ENCODE results near the gene CORO7.
A peak's percentile ranks its signal among the peaks of the same experiment; 100 is the strongest.

CORO7 gene

GRCh38 chr16:4383591-4384444, 32.6 kb downstream of the CORO7 start:
- no peak for DNase-seq

GRCh38 chr16:4382795-4383357, 33.5 kb downstream of the CORO7 start:
- no peak for DNase-seq

GRCh38 chr16:4381935-4382794, 34.2 kb downstream of the CORO7 start:
- DNase-seq: no peak

GRCh38 chr16:4381072-4381934, 35.1 kb downstream of the CORO7 start:
- no peak for DNase-seq

GRCh38 chr16:4380119-4381063, 36.0 kb downstream of the CORO7 start:
- DNase-seq: no peak

- no peak for DNase-seq
These were observed 37.3 kb downstream of the CORO7 start for GRCh38 chr16:4378999-4379690.

- DNase-seq: no peak
These were observed 38.2 kb downstream of the CORO7 start for GRCh38 chr16:4378161-4378666.

- DNase-seq: no peak
These were observed 38.7 kb downstream of the CORO7 start for GRCh38 chr16:4377573-4378154.

GRCh38 chr16:4376893-4377572, 39.4 kb downstream of the CORO7 start:
- DNase-seq: no peak

- DNase-seq: no peak
These were observed 40.1 kb downstream of the CORO7 start for GRCh38 chr16:4376126-4376892.

GRCh38 chr16:4375717-4376116, 40.7 kb downstream of the CORO7 start:
- DNase-seq: no peak

DNA sequence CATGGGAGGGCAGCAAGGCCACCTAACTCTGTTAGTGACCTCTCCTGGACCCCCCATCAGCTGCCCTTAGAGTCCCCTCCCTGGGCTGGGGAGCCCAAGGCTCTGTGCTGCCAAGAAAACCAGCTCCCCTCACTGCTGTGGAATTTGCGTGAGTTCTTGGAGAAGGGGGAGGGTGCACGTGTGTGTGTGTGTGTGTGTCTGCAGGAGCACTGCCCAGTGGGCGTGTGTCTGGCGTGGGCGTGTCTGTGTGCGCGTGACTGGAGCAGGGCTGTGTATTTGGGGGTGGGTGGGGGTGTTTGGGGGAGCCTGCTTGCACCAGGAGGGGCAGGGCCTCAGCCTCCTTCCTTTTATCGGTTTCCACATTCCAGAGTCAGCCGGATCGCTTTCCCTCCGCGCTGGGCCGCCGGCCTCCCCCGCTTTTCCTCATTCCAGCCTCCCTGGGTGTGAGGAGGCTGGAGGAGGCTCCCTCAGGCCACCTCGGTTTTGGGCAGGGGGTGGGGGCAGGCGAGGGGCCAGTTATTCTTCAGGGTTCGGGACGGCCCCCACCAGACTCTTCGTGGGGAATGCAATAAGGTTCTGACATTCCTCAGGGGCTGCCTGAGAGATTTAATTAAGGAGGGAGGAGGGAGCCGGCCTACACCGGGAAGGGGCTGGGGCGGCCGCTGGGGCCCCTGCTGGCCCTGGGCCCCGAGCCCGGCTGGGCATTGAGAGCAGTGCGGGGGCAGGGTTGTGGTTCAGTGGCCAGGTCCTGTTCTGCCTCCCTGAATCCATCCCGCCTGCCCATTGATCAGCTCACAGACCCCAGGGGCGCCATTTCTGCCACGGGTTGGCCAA, 42.3 kb downstream of the CORO7 start:
- no peak for DNase-seq

DNA sequence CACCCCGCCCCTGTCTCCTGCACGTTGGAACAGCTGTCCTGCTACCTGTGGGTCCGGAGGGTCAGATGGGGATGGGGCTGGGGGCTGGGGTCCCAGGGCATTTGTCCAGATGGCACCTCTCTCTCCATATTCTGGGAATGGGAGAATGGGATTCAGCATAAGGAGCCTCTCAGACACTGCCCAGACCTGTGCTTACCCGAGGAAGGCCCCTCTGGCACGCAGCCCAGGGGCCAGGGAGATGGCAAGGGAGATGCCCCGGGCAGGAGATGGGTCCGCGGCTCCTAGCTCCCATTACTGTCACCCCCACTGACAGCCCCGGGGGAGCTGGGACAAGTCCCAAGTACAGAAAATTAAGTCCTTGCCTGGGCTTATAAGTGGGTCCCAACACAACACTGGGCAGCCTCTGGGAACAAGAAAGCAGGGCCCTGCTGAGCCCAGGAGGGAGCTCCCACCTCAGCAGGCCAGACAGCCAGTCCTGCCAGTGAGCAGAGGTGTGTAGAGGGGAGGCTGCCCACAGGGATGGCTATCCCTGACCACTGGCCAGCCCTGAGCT, 43.0 kb downstream of the CORO7 start:
- no peak for DNase-seq

GRCh38 chr16:4372578-4373355, 43.6 kb downstream of the CORO7 start:
- no peak for DNase-seq

DNA sequence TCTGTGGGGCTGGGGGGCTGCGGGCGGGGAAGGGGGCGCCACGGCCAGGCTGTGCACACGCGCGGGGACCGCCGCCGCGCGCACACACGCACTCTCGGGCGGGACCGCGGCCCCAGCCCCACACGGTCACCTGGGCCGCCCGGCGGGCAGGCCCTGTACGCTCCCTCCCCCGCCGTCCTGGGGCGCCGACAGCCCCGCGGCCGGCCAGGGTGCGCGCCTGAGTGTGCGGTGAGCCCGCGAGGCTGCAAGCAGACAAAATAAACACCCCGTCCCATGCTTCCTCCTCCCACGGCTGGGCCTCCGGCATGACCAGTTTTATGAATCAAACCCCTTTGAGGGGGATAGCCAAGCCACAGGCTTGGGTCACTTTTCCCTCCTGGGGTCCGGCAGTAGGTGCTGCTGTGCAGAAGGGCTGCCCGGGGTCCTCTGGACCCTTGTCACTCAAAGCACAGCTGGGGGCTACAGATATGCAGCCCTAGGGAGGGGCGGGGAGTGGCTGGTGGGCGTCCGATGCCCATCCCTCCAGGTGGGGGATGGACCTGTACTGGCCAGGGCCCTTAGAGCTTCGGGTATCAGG, 44.3 kb downstream of the CORO7 start:
- DNase-seq: peak in 1 of 2 donors; percentile 16

GRCh38 chr16:4371357-4372000, 44.9 kb downstream of the CORO7 start, which contains the start of gene VASN:
Gene VASN (plus strand): TSS chr16:4371848. CDS start chr16:4380878, 9,030 bp downstream.
- DNase-seq: peak; percentile 61 to 76

Data from stimulated activated CD4-positive, alpha-beta T cell treated with anti-CD3 and anti-CD28 coated beads, Interleukin-2, amount 100 ng/mL, for 48 hours (primary cell).